Measurements from ENCODE around the gene YIPF3.

Gene YIPF3

GRCh38 chr6:43464337-43464736 lies 52.4 kb downstream of the YIPF3 start:
- no peak for DNase-seq (ENCODE audit: low read depth)
- no peak overlapping the region for H3K4me3 ChIP-seq (ENCODE audit: control insufficient read depth, low read depth, low read length)
- no peak for TF ChIP-seq CTCF (conservative IDR thresholded peaks at IDR 0.05; ENCODE audit: control insufficient read depth, insufficient read depth, low read depth, low read length)

GRCh38 chr6:43461936-43462335 lies 54.8 kb downstream of the YIPF3 start:
- H3K4me3 ChIP-seq (ENCODE audit: control insufficient read depth, low read depth, low read length), result no peak overlapping the region
- no peak for TF ChIP-seq CTCF (conservative IDR thresholded peaks at IDR 0.05; ENCODE audit: control insufficient read depth, insufficient read depth, low read depth, low read length)
- no peak for DNase-seq (ENCODE audit: low read depth)

Data from fibroblast of mammary gland (primary cell).